ENCODE measurements around the gene INSM1.

- no peak for TF ChIP-seq TAF1 (IDR thresholded peaks at IDR 0.05; ENCODE audit: low read depth)
- TF ChIP-seq MAX (IDR thresholded peaks at IDR 0.05) = no peak
- TF ChIP-seq EP300 (IDR thresholded peaks at IDR 0.05; ENCODE audit: borderline replicate concordance) = no peak
- TF ChIP-seq USF1 (IDR thresholded peaks at IDR 0.05) = no peak
- no peak for TF ChIP-seq CEBPB (IDR thresholded peaks at IDR 0.05)
- no peak for TF ChIP-seq REST (IDR thresholded peaks at IDR 0.05; ENCODE audit: low read depth)
- TF ChIP-seq NFIC (IDR thresholded peaks at IDR 0.05) = no peak
- TF ChIP-seq ZBTB7A (IDR thresholded peaks at IDR 0.05; ENCODE audit: low read depth) = no peak
- TF ChIP-seq FOXM1 (IDR thresholded peaks at IDR 0.05; ENCODE audit: borderline replicate concordance, low read depth) = no peak
- no peak for TF ChIP-seq EGR1 (IDR thresholded peaks at IDR 0.05)
- TF ChIP-seq TCF12 (IDR thresholded peaks at IDR 0.05; ENCODE audit: low read depth) = no peak
- no peak for TF ChIP-seq TEAD4 (IDR thresholded peaks at IDR 0.05)
- no peak for TF ChIP-seq RAD21 (IDR thresholded peaks at IDR 0.05; ENCODE audit: low read depth)
- no peak for TF ChIP-seq YY1 (IDR thresholded peaks at IDR 0.05; ENCODE audit: low read depth)
Measured at GRCh38 chr20:20333866-20334265, 34.0 kb upstream of the INSM1 start.

Data from Ishikawa (cell line).